ENCODE measurements around the gene ZBED4.
"Not testable (repeated sequence)": the region's sequence is repeated elsewhere in the genome, so short reads cannot be mapped to it uniquely, and the experiment has no call there.

The ZBED4 gene

GRCh38 chr22:49850959-49851802 is 2.5 kb upstream of the ZBED4 start:
- DNase-seq (ENCODE audit: low spot score) = no peak
- TF ChIP-seq, protein P1, sequence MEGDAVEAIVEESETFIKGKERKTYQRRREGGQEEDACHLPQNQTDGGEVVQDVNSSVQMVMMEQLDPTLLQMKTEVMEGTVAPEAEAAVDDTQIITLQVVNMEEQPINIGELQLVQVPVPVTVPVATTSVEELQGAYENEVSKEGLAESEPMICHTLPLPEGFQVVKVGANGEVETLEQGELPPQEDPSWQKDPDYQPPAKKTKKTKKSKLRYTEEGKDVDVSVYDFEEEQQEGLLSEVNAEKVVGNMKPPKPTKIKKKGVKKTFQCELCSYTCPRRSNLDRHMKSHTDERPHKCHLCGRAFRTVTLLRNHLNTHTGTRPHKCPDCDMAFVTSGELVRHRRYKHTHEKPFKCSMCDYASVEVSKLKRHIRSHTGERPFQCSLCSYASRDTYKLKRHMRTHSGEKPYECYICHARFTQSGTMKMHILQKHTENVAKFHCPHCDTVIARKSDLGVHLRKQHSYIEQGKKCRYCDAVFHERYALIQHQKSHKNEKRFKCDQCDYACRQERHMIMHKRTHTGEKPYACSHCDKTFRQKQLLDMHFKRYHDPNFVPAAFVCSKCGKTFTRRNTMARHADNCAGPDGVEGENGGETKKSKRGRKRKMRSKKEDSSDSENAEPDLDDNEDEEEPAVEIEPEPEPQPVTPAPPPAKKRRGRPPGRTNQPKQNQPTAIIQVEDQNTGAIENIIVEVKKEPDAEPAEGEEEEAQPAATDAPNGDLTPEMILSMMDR (IDR thresholded peaks at IDR 0.05; ENCODE audit: extremely low read depth, missing control alignments) = no peak

GRCh38 chr22:49852568-49852897 is 1.1 kb upstream of the ZBED4 start:
- not testable (repeated sequence) for DNase-seq (ENCODE audit: low spot score)

GRCh38 chr22:49853981-49854831 is 562 bp downstream of the ZBED4 start:
- DNase-seq (ENCODE audit: low spot score) = peak; percentile 49
- TF ChIP-seq, protein P1 (IDR thresholded peaks at IDR 0.05; ENCODE audit: extremely low read depth, missing control alignments) = no peak

- no peak for DNase-seq (ENCODE audit: low spot score)
- TF ChIP-seq, protein P1 (IDR thresholded peaks at IDR 0.05; ENCODE audit: extremely low read depth, missing control alignments) = no peak
Observed at GRCh38 chr22:49855251-49855911, 1.7 kb downstream of the ZBED4 start.

DNA sequence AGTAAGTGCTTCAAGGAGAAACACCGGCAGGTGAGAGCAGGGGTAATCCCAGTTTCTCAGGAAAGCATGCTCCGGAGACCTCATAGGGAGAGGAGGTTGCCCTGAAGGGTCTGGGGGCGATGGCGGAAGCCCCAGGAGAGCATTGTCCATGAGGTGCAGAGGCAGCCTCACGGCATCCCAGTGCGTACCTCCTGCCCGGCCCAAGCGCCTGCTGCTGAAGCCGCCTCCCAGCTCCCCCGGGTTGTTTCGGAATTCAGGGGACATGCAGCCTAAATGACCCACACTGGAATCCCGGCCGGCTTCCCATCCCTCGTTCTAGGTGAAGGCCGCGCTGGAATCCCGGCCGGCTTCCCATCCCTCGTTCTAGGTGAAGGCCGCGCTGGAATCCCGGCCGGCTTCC is 2.7 kb downstream of the ZBED4 start:
- TF ChIP-seq, protein P1 (IDR thresholded peaks at IDR 0.05; ENCODE audit: extremely low read depth, missing control alignments) = no peak
- no peak for DNase-seq (ENCODE audit: low spot score)

DNA sequence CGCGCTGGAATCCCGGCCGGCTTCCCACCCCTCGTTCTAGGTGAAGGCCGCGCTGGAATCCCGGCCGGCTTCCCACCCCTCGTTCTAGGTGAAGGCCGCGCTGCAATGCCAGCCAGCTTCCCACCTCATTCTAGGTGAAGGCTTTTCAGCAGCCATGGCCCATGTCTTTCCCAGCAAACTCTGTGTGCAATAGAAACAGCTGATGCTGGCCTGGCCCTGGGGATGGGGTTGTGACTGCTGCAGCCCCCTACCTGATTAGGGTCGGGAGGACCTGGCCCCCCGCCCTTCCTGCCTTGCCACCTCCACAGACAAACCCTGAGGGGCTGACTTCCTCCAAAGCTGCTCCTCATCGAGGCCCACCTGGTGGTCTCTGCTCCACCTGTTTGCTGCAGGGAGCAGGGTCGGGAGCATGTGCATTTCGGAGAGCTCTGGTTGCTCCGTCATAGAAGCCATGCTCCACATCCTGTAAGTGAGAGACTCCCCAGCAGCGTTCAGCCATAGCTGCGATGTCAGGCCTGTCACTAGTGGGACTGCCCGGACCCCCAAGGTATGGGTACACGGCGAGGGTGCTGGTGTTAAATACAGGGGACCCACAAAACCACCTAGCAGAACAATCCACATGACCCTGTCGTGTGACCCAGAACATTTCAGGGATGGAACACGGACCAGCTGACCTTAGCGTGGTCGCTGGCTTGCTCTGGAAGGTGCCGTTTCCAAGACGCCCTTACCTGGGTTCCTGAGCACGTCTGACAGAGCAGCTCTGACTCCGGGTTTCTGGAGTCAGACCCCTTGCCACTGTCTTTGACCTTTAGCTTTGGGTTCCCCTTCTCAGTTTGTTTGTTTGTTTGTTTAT is 3.3 kb downstream of the ZBED4 start:
- TF ChIP-seq, protein P1 (IDR thresholded peaks at IDR 0.05; ENCODE audit: extremely low read depth, missing control alignments) = no peak
- DNase-seq (ENCODE audit: low spot score) = no peak

DNA sequence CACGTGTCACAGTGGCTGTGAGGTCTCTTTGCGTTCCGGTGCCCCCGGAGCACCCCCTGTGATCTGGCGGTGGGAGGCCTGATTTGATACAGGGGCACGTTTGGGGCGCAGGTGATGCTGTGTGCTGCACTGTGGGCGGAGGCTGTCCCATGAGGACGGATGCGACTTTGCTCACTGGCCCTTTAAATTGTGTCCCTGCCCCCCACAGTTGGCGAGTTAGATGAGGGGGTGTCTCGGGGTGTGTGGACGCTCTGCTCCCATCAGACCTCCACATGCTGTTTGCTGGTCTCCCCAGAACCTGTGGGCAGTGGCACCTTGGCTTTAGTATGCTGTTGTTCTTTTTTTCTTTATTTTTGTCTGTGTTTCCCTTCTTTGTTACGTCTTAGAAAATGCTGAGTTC is 5.2 kb downstream of the ZBED4 start:
- TF ChIP-seq, protein P1 (IDR thresholded peaks at IDR 0.05; ENCODE audit: extremely low read depth, missing control alignments) = no peak

More for the DNA sequence above, 5.2 kb downstream of the ZBED4 start:
- DNase-seq (ENCODE audit: low spot score) = no peak
